Hepatocyte (in vitro differentiated cells): ENCODE measurements around the gene SCAI. TPM values are rescaled to one million over a fixed set of nuclear protein-coding genes. Genes with fewer than 3 reads are reported as not detected.

ENCODE experiments used
- DNase-seq: peaks from one replicate; pipeline ENCODE4 v3.0.0-alpha.2; 2016; ENCODE audit warnings: low spot score
- H2AFZ ChIP-seq: fragments of 200-600 bp; sonication (generic); 2 replicates; pipeline ENCODE4 v1.6.0; 2016; ENCODE audit warnings: antibody characterized with exemption, mild to moderate bottlenecking
- H3K27ac ChIP-seq: fragments of 200-600 bp; sonication (generic); 2 replicates; pipeline ENCODE4 v1.5.1; 2016; ENCODE audit warnings: mild to moderate bottlenecking
- H3K27me3 ChIP-seq: fragments of 200-600 bp; sonication (generic); 2 replicates; pipeline ENCODE4 v1.6.1; 2016
- H3K36me3 ChIP-seq: fragments of 200-600 bp; sonication (generic); replicated peaks from 2 replicates; pipeline ENCODE4 v1.5.1; 2016; ENCODE audit warnings: low read depth; ENCODE audit not compliant: insufficient read depth
- H3K4me1 ChIP-seq: fragments of 200-600 bp; sonication (generic); 2 replicates; pipeline ENCODE4 v1.5.1; 2016; ENCODE audit warnings: mild to moderate bottlenecking, moderate library complexity; ENCODE audit not compliant: insufficient read depth
- H3K4me2 ChIP-seq: fragments of 200-600 bp; sonication (generic); 2 replicates; pipeline ENCODE4 v1.6.0; 2016
- H3K4me3 ChIP-seq: fragments of 200-600 bp; sonication (generic); 2 replicates; pipeline ENCODE4 v1.5.1; 2016; ENCODE audit warnings: mild to moderate bottlenecking
- H3K79me2 ChIP-seq: fragments of 200-600 bp; sonication (generic); 2 replicates; pipeline ENCODE4 v1.6.0; 2017; ENCODE audit warnings: mild to moderate bottlenecking
- H3K9me2 ChIP-seq: fragments of 200-600 bp; sonication (generic); replicated peaks from 2 replicates; pipeline ENCODE4 v1.6.0; 2017; ENCODE audit warnings: mild to moderate bottlenecking; ENCODE audit not compliant: insufficient read depth
- H3K9me3 ChIP-seq: fragments of 200-600 bp; sonication (generic); 2 replicates; pipeline ENCODE4 v1.5.1; 2016; ENCODE audit warnings: low read depth, mild to moderate bottlenecking
- H4K20me1 ChIP-seq: fragments of 200-600 bp; sonication (generic); 2 replicates; pipeline ENCODE4 v1.6.0; 2016; ENCODE audit warnings: mild to moderate bottlenecking; ENCODE audit not compliant: insufficient read depth, poor library complexity, severe bottlenecking
- CTCF ChIP-seq: fragments of 200-600 bp; sonication (generic); IDR thresholded peaks from 2 replicates; pipeline ENCODE4 v1.5.1; 2016; ENCODE audit warnings: antibody characterized with exemption, mild to moderate bottlenecking; ENCODE audit not compliant: poor library complexity
- EZH2 ChIP-seq: fragments of 200-600 bp; sonication (generic); IDR thresholded peaks from 2 replicates; pipeline ENCODE4 v1.6.1; 2016; ENCODE audit warnings: antibody characterized with exemption, mild to moderate bottlenecking, borderline replicate concordance
- EZH2phosphoT487 ChIP-seq: fragments of 200-600 bp; sonication (generic); IDR thresholded peaks from one replicate; pipeline ENCODE4 v1.6.1; 2018; ENCODE audit warnings: antibody characterized with exemption, mild to moderate bottlenecking, low read depth, moderate library complexity; ENCODE audit not compliant: unreplicated experiment, severe bottlenecking
- WGBS: methylation state at CpG from one replicate; pipeline ENCODE4 v1.1.6; 2016; ENCODE audit warnings: low lambda C conversion rate; ENCODE audit errors: missing lambda C conversion rate; 5-methylcytosine and 5-hydroxymethylcytosine counted together
- polyA plus RNA-seq: library from polyadenylated mRNA; unstranded; fragments of >200 nt; fragmentation: Nextera tagmentation; extraction: Ambion mirVana; gene quantifications from 2 replicates; pipeline ENCODE4 v1.2.1, GENCODE V29; 2016
- total RNA-seq: library from RNA; depleted of rRNA; stranded (reverse); fragments of >200 nt; gene quantifications from 2 replicates; pipeline ENCODE4 v1.2.3, GENCODE V29; 2014

SCAI gene
- total and polyA plus RNA-seq, 2 experiments from 2014 or later, result 0.97 to 10.5 TPM

GRCh38 chr9:124983698-124984097 lies 159.6 kb downstream of the SCAI start:
- DNase-seq, result no peak
- 84% methylated on average over 1 of the region's 1 CpG for WGBS

DNA sequence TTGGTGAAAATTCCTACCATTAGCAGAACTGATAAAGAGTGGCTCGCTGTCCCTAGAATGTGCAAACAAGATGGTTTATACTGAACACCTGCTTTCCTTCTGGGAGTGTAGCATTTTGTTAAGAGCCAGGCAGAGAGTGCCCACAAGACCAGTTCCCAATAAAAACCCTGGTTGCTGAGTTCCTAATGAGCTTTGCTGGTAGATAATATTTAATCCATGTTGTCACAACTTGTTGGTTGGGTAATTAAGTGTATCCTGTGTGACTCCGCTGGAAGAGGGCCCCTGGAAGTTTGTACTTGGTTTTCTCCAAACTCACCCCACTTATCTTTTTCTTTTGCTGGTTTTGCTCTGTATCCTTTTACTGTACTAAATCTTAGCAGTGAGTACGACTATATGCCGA lies 162.9 kb downstream of the SCAI start:
- Histone ChIP-seq H3K36me3 (no peaks in the 10 kb centered on the region), H3K4me1 (no peaks in the 10 kb centered on the region), H3K27me3 (no peaks in the 10 kb centered on the region), H3K9me2 (no peaks in the 10 kb centered on the region), H3K4me3 (no peak overlapping the region), H4K20me1 (no peaks in the 10 kb centered on the region), H3K9me3 (no peaks in the 10 kb centered on the region), H3K27ac (no peak overlapping the region), H2AFZ (no peak overlapping the region), H3K79me2 (no peaks in the 10 kb centered on the region), H3K4me2 (no peak overlapping the region)
- WGBS, result 71% methylated on average over 4 of the region's 4 CpGs
- no peak for DNase-seq
- no peak for TF ChIP-seq CTCF

More at GRCh38 chr9:124983698-124984097, 159.6 kb downstream of the SCAI start:
- Histone ChIP-seq H3K79me2 (no peaks in the 10 kb centered on the region), H4K20me1 (no peaks in the 10 kb centered on the region), H3K9me2 (no peaks in the 10 kb centered on the region), H3K4me2 (no peak overlapping the region), H3K9me3 (no peaks in the 10 kb centered on the region), H3K36me3 (no peaks in the 10 kb centered on the region), H3K4me1 (no peaks in the 10 kb centered on the region), H3K27me3 (no peaks in the 10 kb centered on the region), H3K27ac (no peak overlapping the region), H3K4me3 (no peak overlapping the region), H2AFZ (no peak overlapping the region)
- TF ChIP-seq EZH2 (no peak), EZH2phosphoT487 (no peak), CTCF (no peak)

GRCh38 chr9:124975131-124975530 lies 168.2 kb downstream of the SCAI start:
- no peaks in the 10 kb centered on the region for H3K9me3 ChIP-seq
- no peaks in the 10 kb centered on the region for H3K27me3 ChIP-seq
- TF ChIP-seq EZH2 (no peak), EZH2phosphoT487 (no peak), CTCF (no peak)
- no peak overlapping the region for H2AFZ ChIP-seq
- WGBS, result 41% methylated on average over 2 of the region's 2 CpGs
- no peak for DNase-seq
- no peaks in the 10 kb centered on the region for H3K9me2 ChIP-seq
- no peaks in the 10 kb centered on the region for H4K20me1 ChIP-seq
- no peaks in the 10 kb centered on the region for H3K36me3 ChIP-seq
- H3K4me2 ChIP-seq, result no peak overlapping the region
- H3K4me1 ChIP-seq, result no peaks in the 10 kb centered on the region
- no peak overlapping the region for H3K27ac ChIP-seq
- no peak overlapping the region for H3K4me3 ChIP-seq
- no peaks in the 10 kb centered on the region for H3K79me2 ChIP-seq

GRCh38 chr9:124973807-124974206 lies 169.5 kb downstream of the SCAI start:
- TF ChIP-seq EZH2 (no peak), EZH2phosphoT487 (no peak)
- 87% methylated on average over 6 of the region's 6 CpGs for WGBS

More at GRCh38 chr9:124973807-124974206, 169.5 kb downstream of the SCAI start:
- no peaks in the 10 kb centered on the region for H3K4me1 ChIP-seq
- no peaks in the 10 kb centered on the region for H3K27me3 ChIP-seq
- no peaks in the 10 kb centered on the region for H3K36me3 ChIP-seq
- DNase-seq, result no peak
- no peaks in the 10 kb centered on the region for H3K9me3 ChIP-seq
- no peak overlapping the region for H3K27ac ChIP-seq
- H3K4me2 ChIP-seq, result no peak overlapping the region
- no peaks in the 10 kb centered on the region for H3K79me2 ChIP-seq
- no peaks in the 10 kb centered on the region for H4K20me1 ChIP-seq
- H3K4me3 ChIP-seq, result no peak overlapping the region
- H2AFZ ChIP-seq, result no peak overlapping the region
- H3K9me2 ChIP-seq, result no peaks in the 10 kb centered on the region
